ENCODE results near the gene RUNX3.

DNA sequence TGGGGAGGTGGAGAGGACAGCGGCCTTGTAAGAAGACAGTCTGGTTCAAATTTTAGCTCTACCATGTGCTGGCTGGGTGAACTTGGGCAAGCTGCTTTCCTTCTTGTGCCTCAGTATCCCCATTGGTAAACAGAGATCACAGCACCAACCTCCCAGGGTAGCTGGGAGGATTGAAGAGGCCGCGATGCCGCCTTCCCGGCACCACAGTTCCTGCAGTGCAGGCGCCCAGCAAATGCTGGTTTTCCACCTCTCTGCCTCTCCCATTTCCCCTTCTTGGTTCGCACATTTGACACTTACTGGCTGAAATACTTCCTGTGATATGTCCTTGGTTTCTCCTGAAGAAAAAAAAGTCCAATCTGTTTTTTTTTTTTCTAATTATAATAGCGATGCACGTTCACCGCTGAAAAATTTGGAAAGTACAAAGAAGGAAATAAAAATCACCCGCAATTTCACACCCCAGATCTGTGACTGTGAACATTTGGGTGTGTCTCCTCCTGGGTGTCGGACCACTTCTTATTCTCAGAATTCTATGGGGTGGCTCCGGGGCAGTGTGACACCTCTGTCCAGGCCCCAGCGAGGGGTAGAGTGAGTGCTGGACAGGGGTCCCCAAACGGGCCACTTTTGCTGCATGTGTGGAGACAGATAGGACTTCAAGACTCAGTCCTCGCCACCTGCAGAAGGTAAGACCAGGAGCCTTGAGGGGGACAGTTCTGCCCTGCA, 73.1 kb downstream of the RUNX3 start:
- TF ChIP-seq, protein P1, sequence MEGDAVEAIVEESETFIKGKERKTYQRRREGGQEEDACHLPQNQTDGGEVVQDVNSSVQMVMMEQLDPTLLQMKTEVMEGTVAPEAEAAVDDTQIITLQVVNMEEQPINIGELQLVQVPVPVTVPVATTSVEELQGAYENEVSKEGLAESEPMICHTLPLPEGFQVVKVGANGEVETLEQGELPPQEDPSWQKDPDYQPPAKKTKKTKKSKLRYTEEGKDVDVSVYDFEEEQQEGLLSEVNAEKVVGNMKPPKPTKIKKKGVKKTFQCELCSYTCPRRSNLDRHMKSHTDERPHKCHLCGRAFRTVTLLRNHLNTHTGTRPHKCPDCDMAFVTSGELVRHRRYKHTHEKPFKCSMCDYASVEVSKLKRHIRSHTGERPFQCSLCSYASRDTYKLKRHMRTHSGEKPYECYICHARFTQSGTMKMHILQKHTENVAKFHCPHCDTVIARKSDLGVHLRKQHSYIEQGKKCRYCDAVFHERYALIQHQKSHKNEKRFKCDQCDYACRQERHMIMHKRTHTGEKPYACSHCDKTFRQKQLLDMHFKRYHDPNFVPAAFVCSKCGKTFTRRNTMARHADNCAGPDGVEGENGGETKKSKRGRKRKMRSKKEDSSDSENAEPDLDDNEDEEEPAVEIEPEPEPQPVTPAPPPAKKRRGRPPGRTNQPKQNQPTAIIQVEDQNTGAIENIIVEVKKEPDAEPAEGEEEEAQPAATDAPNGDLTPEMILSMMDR (conservative IDR thresholded peaks at IDR 0.05; ENCODE audit: low read length) = no peak
- TF ChIP-seq EZH2phosphoT487 (IDR thresholded peaks at IDR 0.05; ENCODE audit: borderline replicate concordance, low read depth, low read length) = no peak
